Measurements from ENCODE around the gene ANKRD2.
"Not testable (repeated sequence)": the region's sequence is repeated elsewhere in the genome, so short reads cannot be mapped to it uniquely, and the experiment has no call there.

Gene ANKRD2

GRCh38 chr10:97572214-97572989 lies at the start of gene ANKRD2:
Gene ANKRD2 (plus strand): TSS chr10:97572779. CDS start chr10:97572789, 10 bp downstream.
- peak; percentile 31 for DNase-seq (ENCODE audit: low read depth)
- peak; percentile 95 for TF ChIP-seq CTCF (IDR thresholded peaks at IDR 0.05; ENCODE audit: low read depth, low read length, missing control alignments)
- H3K4me3 ChIP-seq (ENCODE audit: low read depth, low read length) = no peak within 1 kb of the TSS

- DNase-seq (ENCODE audit: low read depth) = no peak
- H3K4me3 ChIP-seq (ENCODE audit: low read depth, low read length) = no peak overlapping the region
- no peak for TF ChIP-seq CTCF (IDR thresholded peaks at IDR 0.05; ENCODE audit: low read depth, low read length, missing control alignments)
These were observed 49.6 kb upstream of the ANKRD2 start for GRCh38 chr10:97522937-97523336.

- TF ChIP-seq CTCF (IDR thresholded peaks at IDR 0.05; ENCODE audit: low read depth, low read length, missing control alignments) = no peak
- DNase-seq (ENCODE audit: low read depth) = no peak
- H3K4me3 ChIP-seq (ENCODE audit: low read depth, low read length) = no peak overlapping the region
These were observed 47.5 kb upstream of the ANKRD2 start for GRCh38 chr10:97525086-97525485.

- H3K4me3 ChIP-seq (ENCODE audit: low read depth, low read length) = no peak overlapping the region
- TF ChIP-seq CTCF (IDR thresholded peaks at IDR 0.05; ENCODE audit: low read depth, low read length, missing control alignments) = no peak
- no peak for DNase-seq (ENCODE audit: low read depth)
These were observed 46.9 kb upstream of the ANKRD2 start for GRCh38 chr10:97525683-97526110.

- not testable (repeated sequence) for DNase-seq (ENCODE audit: low read depth); H3K4me3 ChIP-seq (ENCODE audit: low read depth, low read length)
These were observed 43.7 kb upstream of the ANKRD2 start for GRCh38 chr10:97528876-97529275.

- TF ChIP-seq CTCF (IDR thresholded peaks at IDR 0.05; ENCODE audit: low read depth, low read length, missing control alignments) = no peak
- DNase-seq (ENCODE audit: low read depth) = no peak
- no peak overlapping the region for H3K4me3 ChIP-seq (ENCODE audit: low read depth, low read length)
These were observed 42.7 kb upstream of the ANKRD2 start for GRCh38 chr10:97529685-97530465.

- H3K4me3 ChIP-seq (ENCODE audit: low read depth, low read length) = no peak overlapping the region
- no peak for TF ChIP-seq CTCF (IDR thresholded peaks at IDR 0.05; ENCODE audit: low read depth, low read length, missing control alignments)
- DNase-seq (ENCODE audit: low read depth) = no peak
These were observed 41.1 kb upstream of the ANKRD2 start for GRCh38 chr10:97531401-97531986.
